PC-9 (cell line): ENCODE data around the gene ZSCAN26.

Source experiments
- EZH2 ChIP-seq: fragments of 200-600 bp; sonication (generic); IDR thresholded peaks from 2 replicates; pipeline ENCODE4 v1.8.0; 2017; ENCODE audit warnings: antibody characterized with exemption, low read depth
- TF ChIP-seq, protein P1 (sequence below): fragments of 200-600 bp; sonication (generic); conservative IDR thresholded peaks from 2 replicates; pipeline ENCODE4 v1.6.1; 2017; ENCODE audit warnings: mixed run types, antibody characterized with exemption, mild to moderate bottlenecking, moderate library complexity

DNA sequence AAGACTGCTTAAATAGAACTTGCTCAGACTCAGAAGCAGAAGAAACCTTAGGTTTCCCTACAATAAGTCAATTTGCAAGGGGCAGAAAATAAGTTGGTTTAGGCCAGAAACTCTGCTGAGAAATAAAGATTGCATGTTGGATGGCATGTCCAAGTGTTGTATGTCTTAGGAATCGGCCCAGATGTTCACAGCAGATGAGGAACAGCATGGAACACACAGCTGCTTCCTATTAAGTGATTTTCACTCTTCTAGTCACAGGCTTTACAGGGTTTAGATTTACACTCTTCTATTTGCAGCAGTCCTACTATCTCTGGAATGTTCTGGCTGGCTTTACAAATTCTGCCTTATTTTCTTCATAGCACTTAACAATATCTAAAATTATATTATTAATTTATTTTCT lies 18.0 kb upstream of the ZSCAN26 start:
- TF ChIP-seq, protein P1, sequence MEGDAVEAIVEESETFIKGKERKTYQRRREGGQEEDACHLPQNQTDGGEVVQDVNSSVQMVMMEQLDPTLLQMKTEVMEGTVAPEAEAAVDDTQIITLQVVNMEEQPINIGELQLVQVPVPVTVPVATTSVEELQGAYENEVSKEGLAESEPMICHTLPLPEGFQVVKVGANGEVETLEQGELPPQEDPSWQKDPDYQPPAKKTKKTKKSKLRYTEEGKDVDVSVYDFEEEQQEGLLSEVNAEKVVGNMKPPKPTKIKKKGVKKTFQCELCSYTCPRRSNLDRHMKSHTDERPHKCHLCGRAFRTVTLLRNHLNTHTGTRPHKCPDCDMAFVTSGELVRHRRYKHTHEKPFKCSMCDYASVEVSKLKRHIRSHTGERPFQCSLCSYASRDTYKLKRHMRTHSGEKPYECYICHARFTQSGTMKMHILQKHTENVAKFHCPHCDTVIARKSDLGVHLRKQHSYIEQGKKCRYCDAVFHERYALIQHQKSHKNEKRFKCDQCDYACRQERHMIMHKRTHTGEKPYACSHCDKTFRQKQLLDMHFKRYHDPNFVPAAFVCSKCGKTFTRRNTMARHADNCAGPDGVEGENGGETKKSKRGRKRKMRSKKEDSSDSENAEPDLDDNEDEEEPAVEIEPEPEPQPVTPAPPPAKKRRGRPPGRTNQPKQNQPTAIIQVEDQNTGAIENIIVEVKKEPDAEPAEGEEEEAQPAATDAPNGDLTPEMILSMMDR: no peak
- TF ChIP-seq EZH2: no peak
